HepG2 (cell line): ENCODE results near the gene UQCRFS1. TPM values are rescaled to one million over a fixed set of nuclear protein-coding genes. Genes with fewer than 3 reads are reported as not detected.

Experiments used
- ATF7-NPFF ChIP-seq: sonication (generic); formaldehyde crosslinking; IDR thresholded peaks from 2 replicates; pipeline ENCODE4 v1.8.1; 2023; ENCODE audit warnings: mild to moderate bottlenecking, low read depth, missing genetic modification reagents, moderate library complexity
- HMG20B ChIP-seq: conservative IDR thresholded peaks from 2 replicates; pipeline ENCODE4 v1.6.1; 2016; ENCODE audit warnings: missing genetic modification reagents, missing compliant biosample characterization
- KAT7 ChIP-seq: IDR thresholded peaks from 2 replicates; pipeline ENCODE4 v1.6.1; 2018; ENCODE audit warnings: borderline replicate concordance, missing compliant biosample characterization
- KDM4B ChIP-seq: sonication (generic); formaldehyde crosslinking; IDR thresholded peaks from 2 replicates; pipeline ENCODE4 v1.4.0; 2020; ENCODE audit warnings: missing genetic modification reagents
- MATR3 ChIP-seq: sonication (generic); formaldehyde crosslinking; IDR thresholded peaks from 2 replicates; pipeline ENCODE4 v1.4.0; 2020; ENCODE audit warnings: missing genetic modification reagents
- MED1 ChIP-seq: sonication (generic); formaldehyde crosslinking; IDR thresholded peaks from 2 replicates; pipeline ENCODE4 v1.4.0; 2020; ENCODE audit warnings: missing genetic modification reagents
- MZF1 ChIP-seq: sonication (generic); formaldehyde crosslinking; IDR thresholded peaks from 2 replicates; pipeline ENCODE4 v1.8.1; 2023; ENCODE audit warnings: mild to moderate bottlenecking, missing genetic modification reagents, borderline replicate concordance
- PAF1 ChIP-seq: IDR thresholded peaks from 2 replicates; pipeline ENCODE4 v1.6.1; 2016; ENCODE audit warnings: missing genetic modification reagents, missing compliant biosample characterization
- PHF8 ChIP-seq: sonication (generic); formaldehyde crosslinking; IDR thresholded peaks from 2 replicates; pipeline ENCODE4 v1.5.0; 2020; ENCODE audit warnings: missing genetic modification reagents
- USF2 ChIP-seq, 2 experiments: sonication (generic) in 1 of 2; formaldehyde crosslinking in 1 of 2; IDR thresholded peaks; 2 replicates each; pipeline versions ENCODE4 v1.5.1 to v1.6.1; 2011 to 2020; ENCODE audit warnings: borderline replicate concordance in 1 of 2, low read depth in 1 of 2, low read length in 1 of 2, mild to moderate bottlenecking in 1 of 2, missing genetic modification reagents in 1 of 2, moderate library complexity in 1 of 2
- ZBTB21 ChIP-seq: sonication (generic); formaldehyde crosslinking; IDR thresholded peaks from 2 replicates; pipeline ENCODE4 v1.4.0; 2020; ENCODE audit warnings: missing genetic modification reagents
- ZNF574 ChIP-seq: sonication (generic); formaldehyde crosslinking; IDR thresholded peaks from 2 replicates; pipeline ENCODE4 v1.4.0; 2020; ENCODE audit warnings: missing genetic modification reagents
- polyA plus RNA-seq, 8 experiments: library from polyadenylated mRNA; depleted of rRNA in 3 of 8; stranded (reverse) in 7 of 8; unstranded in 1 of 8; fragments of >200 nt; fragmentation: Illumina TruSeq in 4 of 8; extraction: Trizol in 4 of 8; gene quantifications; 2 replicates each; pipeline versions ENCODE4 v1.2.1 to v1.2.3, GENCODE V29; 2011 to 2016; ENCODE audit warnings: low read depth in 4 of 8, missing spikeins in 1 of 8, mixed read lengths in 1 of 8; ENCODE audit not compliant: insufficient read depth in 1 of 8
- total RNA-seq, 5 experiments: library from RNA; depleted of rRNA; stranded (reverse); fragments of >200 nt; fragmentation: Illumina TruSeq; extraction: Trizol; gene quantifications; 2 replicates each; pipeline ENCODE4 v1.2.3, GENCODE V29; 2016; ENCODE audit warnings: low read depth in 1 of 5
- TF ChIP-seq, protein P1 (sequence below): IDR thresholded peaks from 2 replicates; pipeline ENCODE4 v1.6.1; 2016; ENCODE audit warnings: low read depth, missing genetic modification reagents, missing compliant biosample characterization
- TF ChIP-seq, protein P2 (sequence below): IDR thresholded peaks from 2 replicates; pipeline ENCODE4 v1.6.1; 2016; ENCODE audit warnings: missing compliant biosample characterization, missing genetic modification reagents, borderline replicate concordance

Gene UQCRFS1
- total and polyA plus RNA-seq, 2 of the 13 experiments (the other 11 are each of a cell fraction or from before 2014, with no cell fraction given) = 49.5 to 51.1 TPM

GRCh38 chr19:29212648-29213573 lies at the start of gene UQCRFS1 (continued):
- TF ChIP-seq MZF1 (CRISPR knock-in tag) (no peak), HMG20B (CRISPR knock-in tag) (no peak), MED1 (CRISPR knock-in tag) (peak; percentile 44; the same call in 1 of the 2 replicates), PHF8 (CRISPR knock-in tag) (peak; percentile 83), ZNF574 (CRISPR knock-in tag) (peak; percentile 76), ATF7-NPFF (CRISPR knock-in tag) (peak; percentile 69), ZBTB21 (CRISPR knock-in tag) (peak; percentile 64; the same call in 1 of the 2 replicates), KDM4B (CRISPR knock-in tag) (no peak), PAF1 (CRISPR knock-in tag) (no peak), KAT7 (no peak), USF2 (IDR thresholded peaks at IDR 0.05; ENCODE audit: low read depth, low read length) (no peak), USF2 (CRISPR knock-in tag; IDR thresholded peaks at IDR 0.05; ENCODE audit: borderline replicate concordance) (peak; percentile 41; the same call in 1 of the 2 replicates), MATR3 (CRISPR knock-in tag) (no peak)
- TF ChIP-seq, protein P1, sequence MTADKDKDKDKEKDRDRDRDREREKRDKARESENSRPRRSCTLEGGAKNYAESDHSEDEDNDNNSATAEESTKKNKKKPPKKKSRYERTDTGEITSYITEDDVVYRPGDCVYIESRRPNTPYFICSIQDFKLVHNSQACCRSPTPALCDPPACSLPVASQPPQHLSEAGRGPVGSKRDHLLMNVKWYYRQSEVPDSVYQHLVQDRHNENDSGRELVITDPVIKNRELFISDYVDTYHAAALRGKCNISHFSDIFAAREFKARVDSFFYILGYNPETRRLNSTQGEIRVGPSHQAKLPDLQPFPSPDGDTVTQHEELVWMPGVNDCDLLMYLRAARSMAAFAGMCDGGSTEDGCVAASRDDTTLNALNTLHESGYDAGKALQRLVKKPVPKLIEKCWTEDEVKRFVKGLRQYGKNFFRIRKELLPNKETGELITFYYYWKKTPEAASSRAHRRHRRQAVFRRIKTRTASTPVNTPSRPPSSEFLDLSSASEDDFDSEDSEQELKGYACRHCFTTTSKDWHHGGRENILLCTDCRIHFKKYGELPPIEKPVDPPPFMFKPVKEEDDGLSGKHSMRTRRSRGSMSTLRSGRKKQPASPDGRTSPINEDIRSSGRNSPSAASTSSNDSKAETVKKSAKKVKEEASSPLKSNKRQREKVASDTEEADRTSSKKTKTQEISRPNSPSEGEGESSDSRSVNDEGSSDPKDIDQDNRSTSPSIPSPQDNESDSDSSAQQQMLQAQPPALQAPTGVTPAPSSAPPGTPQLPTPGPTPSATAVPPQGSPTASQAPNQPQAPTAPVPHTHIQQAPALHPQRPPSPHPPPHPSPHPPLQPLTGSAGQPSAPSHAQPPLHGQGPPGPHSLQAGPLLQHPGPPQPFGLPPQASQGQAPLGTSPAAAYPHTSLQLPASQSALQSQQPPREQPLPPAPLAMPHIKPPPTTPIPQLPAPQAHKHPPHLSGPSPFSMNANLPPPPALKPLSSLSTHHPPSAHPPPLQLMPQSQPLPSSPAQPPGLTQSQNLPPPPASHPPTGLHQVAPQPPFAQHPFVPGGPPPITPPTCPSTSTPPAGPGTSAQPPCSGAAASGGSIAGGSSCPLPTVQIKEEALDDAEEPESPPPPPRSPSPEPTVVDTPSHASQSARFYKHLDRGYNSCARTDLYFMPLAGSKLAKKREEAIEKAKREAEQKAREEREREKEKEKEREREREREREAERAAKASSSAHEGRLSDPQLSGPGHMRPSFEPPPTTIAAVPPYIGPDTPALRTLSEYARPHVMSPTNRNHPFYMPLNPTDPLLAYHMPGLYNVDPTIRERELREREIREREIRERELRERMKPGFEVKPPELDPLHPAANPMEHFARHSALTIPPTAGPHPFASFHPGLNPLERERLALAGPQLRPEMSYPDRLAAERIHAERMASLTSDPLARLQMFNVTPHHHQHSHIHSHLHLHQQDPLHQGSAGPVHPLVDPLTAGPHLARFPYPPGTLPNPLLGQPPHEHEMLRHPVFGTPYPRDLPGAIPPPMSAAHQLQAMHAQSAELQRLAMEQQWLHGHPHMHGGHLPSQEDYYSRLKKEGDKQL (CRISPR knock-in tag) = no peak
- TF ChIP-seq, protein P2, sequence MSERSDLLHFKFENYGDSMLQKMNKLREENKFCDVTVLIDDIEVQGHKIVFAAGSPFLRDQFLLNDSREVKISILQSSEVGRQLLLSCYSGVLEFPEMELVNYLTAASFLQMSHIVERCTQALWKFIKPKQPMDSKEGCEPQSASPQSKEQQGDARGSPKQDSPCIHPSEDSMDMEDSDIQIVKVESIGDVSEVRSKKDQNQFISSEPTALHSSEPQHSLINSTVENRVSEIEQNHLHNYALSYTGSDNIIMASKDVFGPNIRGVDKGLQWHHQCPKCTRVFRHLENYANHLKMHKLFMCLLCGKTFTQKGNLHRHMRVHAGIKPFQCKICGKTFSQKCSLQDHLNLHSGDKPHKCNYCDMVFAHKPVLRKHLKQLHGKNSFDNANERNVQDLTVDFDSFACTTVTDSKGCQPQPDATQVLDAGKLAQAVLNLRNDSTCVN (CRISPR knock-in tag) = 0 out of 2 replicates have a peak, but pooled peaks have one; percentile 27
